ENCODE data around the gene CLN6. TPM values are rescaled to one million over a fixed set of nuclear protein-coding genes. Genes with fewer than 3 reads are reported as not detected.

Gene CLN6
- total RNA-seq (2012; rRNA removed), result 5.3 and 6.5 TPM in 2 replicates
- polyA plus RNA-seq (2012; rRNA removed), result 31.9 and 33.8 TPM in 2 replicates
- 7.8 and 31.2 TPM in 2 replicates for polyA plus RNA-seq (2012; cell fraction: cytosol; rRNA removed)
- polyA plus RNA-seq (2012; cell fraction: nucleus; rRNA removed; ENCODE audit: low replicate concordance), result 26.1 and 47.2 TPM in 2 replicates
- Bru-seq, nascent RNA, result percentile 29 among the genes with signal in this experiment
- percentile 40 among the genes with signal in this experiment for BruChase-seq, experiment 1, labeled RNA remaining after a 6-hour chase
- BruChase-seq, experiment 2, labeled RNA remaining after a 2-hour chase, result percentile 38 among the genes with signal in this experiment
- long read RNA-seq, partial matches to known transcripts, result 1 of 10 reads
- long read RNA-seq, other reads (novel, unspliced or antisense), result 3 of 10 reads

DNA sequence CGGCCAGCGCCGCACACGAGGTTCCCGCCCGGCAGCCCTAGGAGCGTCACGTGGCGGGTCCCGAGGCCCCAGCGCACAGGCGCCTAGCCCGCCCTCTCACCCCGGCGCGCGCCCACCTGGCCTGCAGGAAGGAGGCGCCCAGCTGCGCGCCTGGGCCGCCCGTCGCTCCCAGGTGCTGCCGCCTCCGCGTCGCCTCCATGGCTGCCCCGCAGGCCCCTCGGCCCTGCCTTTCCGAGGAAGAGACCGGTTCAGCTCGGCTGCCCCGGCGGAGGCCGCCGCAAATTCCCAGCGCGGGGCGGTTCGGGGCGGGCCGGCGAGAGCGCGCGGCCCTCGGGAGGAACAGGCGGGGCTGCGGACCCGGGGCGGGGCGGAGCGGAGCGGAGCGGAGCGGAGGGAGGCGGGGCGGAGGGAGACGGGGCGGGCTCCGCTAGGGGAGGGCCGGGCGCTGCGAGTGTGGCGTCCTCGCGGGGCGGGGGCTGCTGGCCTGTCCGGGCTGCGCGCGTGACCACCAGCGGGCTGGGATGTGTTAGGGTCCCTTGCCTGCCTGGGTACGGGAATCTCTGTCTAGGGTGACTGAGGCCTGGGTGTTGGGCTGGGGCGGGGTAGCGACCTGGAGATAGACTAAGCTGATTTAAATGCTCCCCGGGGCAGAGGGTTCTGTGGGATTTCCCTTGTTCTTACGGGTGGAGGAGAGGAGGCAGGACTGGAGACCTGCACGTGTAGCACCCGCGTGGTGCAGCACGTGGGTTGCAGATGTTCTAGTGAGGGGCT lies at the start of gene CLN6:
Gene CLN6, minus strand, starts transcription at position 343 of the 771 bp plus-strand sequence. Its CDS starts 144 bp downstream, at position 199.
- intact Hi-C loops (cut with micrococcal nuclease), result no loop called here
- BruUV-seq (replicated peaks), result no TSS peak
- peak within 1 kb of the TSS; percentile 83 for H3K4ac ChIP-seq (ENCODE audit: low read depth, low read length)
- peak within 1 kb of the TSS; percentile 53; the same call in 1 of the 2 replicates for H2BK120ac ChIP-seq (ENCODE audit: low read depth, low read length)
- peak within 1 kb of the TSS; percentile 100 for H2AFZ ChIP-seq (replicated peaks; ENCODE audit: low read length, poor library complexity)
- peak within 1 kb of the TSS; percentile 82 for H3K14ac ChIP-seq (replicated peaks; ENCODE audit: low read depth, low read length)
- peak within 1 kb of the TSS; percentile 61; the same call in 1 of the 3 replicates for H2BK15ac ChIP-seq (ENCODE audit: low read depth, low read length)
- H3K18ac ChIP-seq (ENCODE audit: low read depth, low read length), result peak within 1 kb of the TSS; percentile 49
- POLR2A ChIA-PET (ENCODE audit: unreplicated experiment), result interaction anchor here (0.6 kb wide), 1 partner anchor 707 kb away, joined by 3 read pairs; no protein-coding TSS in a partner anchor
- peaks cover 18 to 42% of the 10 kb centered on the region in 2 experiments for H3K79me1 ChIP-seq (ENCODE audit: low read depth in 1 of 2, low read length in 2 of 2)
- ATAC-seq (ENCODE audit: low read depth) (peak; percentile 93), DNase-seq (peak; percentile 77)
- peak within 1 kb of the TSS; percentile 93 for H2AK9ac ChIP-seq (replicated peaks; ENCODE audit: low read depth, low read length, poor library complexity)
- peak within 1 kb of the TSS; percentile 14; the same call in 1 of the 2 replicates for H4K5ac ChIP-seq (ENCODE audit: low read depth, low read length)
- peak within 1 kb of the TSS; percentile 94 for H3K23ac ChIP-seq (ENCODE audit: low read depth, low read length)
- H3K4me1 ChIP-seq (ENCODE audit: control insufficient read depth, insufficient read depth, low read length), result peaks cover 8% of the 10 kb centered on the region
- H3K9ac ChIP-seq (ENCODE audit: low read depth, low read length), result peak within 1 kb of the TSS; percentile 70
- peak within 1 kb of the TSS; percentile 15 to 79; a peak in 2 of 4 replicates for H4K8ac ChIP-seq (ENCODE audit: low read depth in 2 of 2, low read length in 2 of 2)
- CTCF ChIA-PET, result no interaction called here
- H2BK5ac ChIP-seq (ENCODE audit: low read depth, low read length, poor library complexity, severe bottlenecking), result peak within 1 kb of the TSS; percentile 73
- dilution Hi-C loops (cut with HindIII; ENCODE audit: low sequenced_read_pairs, unreplicated experiment), result no loop called here
- WGBS, 2 experiments (ENCODE audit: extremely low coverage in 2 of 2, insufficient read length in 1 of 2), result 0% methylated on average over 37 of the region's 82 CpGs; no CpG with 5 or more reads in 1 of the 2 experiments
- peak; percentile 89 for TF ChIP-seq BHLHE40 (IDR thresholded peaks at IDR 0.05; ENCODE audit: low read depth, low read length)
- TF ChIP-seq MAZ (IDR thresholded peaks at IDR 0.05; ENCODE audit: borderline replicate concordance, low read depth, low read length), result 0 out of 2 replicates have a peak, but pooled peaks have one; percentile 52
- peak; percentile 91 for TF ChIP-seq USF2 (IDR thresholded peaks at IDR 0.05; ENCODE audit: low read depth, low read length)
- no peak for TF ChIP-seq FOS (IDR thresholded peaks at IDR 0.05; ENCODE audit: low read depth, low read length)
- TF ChIP-seq RAD21 (IDR thresholded peaks at IDR 0.05; ENCODE audit: low read length), result no peak
- TF ChIP-seq MXI1 (IDR thresholded peaks at IDR 0.05; ENCODE audit: borderline replicate concordance, low read depth, low read length), result peak; percentile 98
- TF ChIP-seq ELK1 (IDR thresholded peaks at IDR 0.05; ENCODE audit: borderline replicate concordance, low read depth, low read length), result no peak
- no peak for TF ChIP-seq CHD1 (IDR thresholded peaks at IDR 0.05; ENCODE audit: low read depth, low read length)
- no peak for TF ChIP-seq MAFK (IDR thresholded peaks at IDR 0.05; ENCODE audit: low read depth, low read length)
- no peak for TF ChIP-seq CEBPB (IDR thresholded peaks at IDR 0.05; ENCODE audit: low read depth, low read length)
- TF ChIP-seq SMC3 (IDR thresholded peaks at IDR 0.05; ENCODE audit: low read depth, low read length), result no peak
- no peak for TF ChIP-seq NFE2L2 (IDR thresholded peaks at IDR 0.05; ENCODE audit: low read depth, low read length)
- TF ChIP-seq RCOR1 (IDR thresholded peaks at IDR 0.05; ENCODE audit: insufficient replicate concordance, low read length), result no peak
- peak; percentile 45; the same call in 1 of the 2 replicates for TF ChIP-seq POLR2A (IDR thresholded peaks at IDR 0.05; ENCODE audit: low read depth, low read length)
- no peak within 1 kb of the TSS for H2BK20ac ChIP-seq (ENCODE audit: low read depth, low read length)
- H4K20me1 ChIP-seq (ENCODE audit: insufficient read depth, low read length), result peaks cover 10% of the 10 kb centered on the region; the same call in 1 of the 2 replicates
- in situ Hi-C loops (cut with MboI; ENCODE audit: low sequenced_read_pairs), result no loop called here
- H3K4me2 ChIP-seq (ENCODE audit: low read depth, low read length), result peak within 1 kb of the TSS; percentile 78
- peak within 1 kb of the TSS; percentile 38; the same call in 1 of the 2 replicates for H2AK5ac ChIP-seq (ENCODE audit: low read depth, low read length)
- no peaks in the 10 kb centered on the region for H3K27me3 ChIP-seq (ENCODE audit: control insufficient read depth, insufficient read depth, low read length)
- peak within 1 kb of the TSS; percentile 94 for H3K4me3 ChIP-seq (ENCODE audit: insufficient read depth, low read depth, low read length)
- H3K9me3 ChIP-seq (ENCODE audit: control insufficient read depth, insufficient read depth, low read length), result no peaks in the 10 kb centered on the region
- H4K91ac ChIP-seq (ENCODE audit: insufficient read depth, low read depth, low read length), result peak within 1 kb of the TSS; percentile 80
- peak within 1 kb of the TSS; percentile 77 for H3K27ac ChIP-seq (ENCODE audit: insufficient read depth, low read length)
- no peaks in the 10 kb centered on the region for H3K36me3 ChIP-seq (ENCODE audit: control insufficient read depth, insufficient read depth, low read length)
- H3K56ac ChIP-seq (ENCODE audit: extremely low read depth, insufficient read depth, low read length), result peak within 1 kb of the TSS; percentile 58
- peaks cover 24% of the 10 kb centered on the region for H3K9me1 ChIP-seq (ENCODE audit: insufficient read depth, low read length)
